HCT116 (cell line): ENCODE data around the gene CARMIL1.

Experiments
- CEBPB ChIP-seq: IDR thresholded peaks from 2 replicates; pipeline ENCODE4 v1.6.1; 2012; ENCODE audit warnings: low read depth
- EZH2 ChIP-seq: fragments of 200-600 bp; sonication (generic); IDR thresholded peaks from 2 replicates; pipeline ENCODE4 v1.6.1; 2017; ENCODE audit warnings: antibody characterized with exemption, mixed run types
- EZH2phosphoT487 ChIP-seq: fragments of 200-600 bp; IDR thresholded peaks from 2 replicates; pipeline ENCODE4 v1.6.1; 2018; ENCODE audit warnings: antibody characterized with exemption, borderline replicate concordance
- JUND ChIP-seq: IDR thresholded peaks from 2 replicates; pipeline ENCODE4 v1.6.1; 2012
- MAX ChIP-seq: IDR thresholded peaks from 2 replicates; pipeline ENCODE4 v1.6.1; 2012
- POLR2A ChIP-seq: IDR thresholded peaks from 2 replicates; pipeline ENCODE4 v1.7.0; 2011; ENCODE audit warnings: borderline replicate concordance; ENCODE audit not compliant: insufficient read depth, insufficient read length; ENCODE audit errors: extremely low read depth
- POLR2AphosphoS5 ChIP-seq: IDR thresholded peaks from 2 replicates; pipeline ENCODE4 v1.6.1; 2011; ENCODE audit warnings: mild to moderate bottlenecking, low read depth, low read length, moderate library complexity
- RAD21 ChIP-seq: IDR thresholded peaks from 2 replicates; pipeline ENCODE4 v1.6.1; 2012; ENCODE audit warnings: low read depth, mild to moderate bottlenecking
- REST ChIP-seq: IDR thresholded peaks from 2 replicates; pipeline ENCODE4 v1.6.1; 2012; ENCODE audit warnings: low read depth
- TCF7L2 ChIP-seq: IDR thresholded peaks from 2 replicates; pipeline ENCODE4 v1.7.0; 2011; ENCODE audit warnings: borderline replicate concordance, inconsistent platforms; ENCODE audit not compliant: insufficient read depth, insufficient read length; ENCODE audit errors: extremely low read depth
- TF ChIP-seq, protein P1 (sequence below), 3 experiments: fragments of 200-600 bp in 1 of 3; sonication (generic) in 1 of 3; IDR thresholded peaks in 2 of 3; conservative IDR thresholded peaks in 1 of 3; 2 replicates each; pipeline ENCODE4 v1.5.1; 2012 to 2017; ENCODE audit warnings: low read depth in 2 of 3, low read length in 2 of 3, antibody characterized with exemption in 1 of 3, borderline replicate concordance in 1 of 3, control low read depth in 1 of 3, mild to moderate bottlenecking in 1 of 3, mixed read lengths in 1 of 3, mixed run types in 1 of 3, moderate library complexity in 1 of 3; ENCODE audit not compliant: insufficient read depth in 1 of 3

DNA sequence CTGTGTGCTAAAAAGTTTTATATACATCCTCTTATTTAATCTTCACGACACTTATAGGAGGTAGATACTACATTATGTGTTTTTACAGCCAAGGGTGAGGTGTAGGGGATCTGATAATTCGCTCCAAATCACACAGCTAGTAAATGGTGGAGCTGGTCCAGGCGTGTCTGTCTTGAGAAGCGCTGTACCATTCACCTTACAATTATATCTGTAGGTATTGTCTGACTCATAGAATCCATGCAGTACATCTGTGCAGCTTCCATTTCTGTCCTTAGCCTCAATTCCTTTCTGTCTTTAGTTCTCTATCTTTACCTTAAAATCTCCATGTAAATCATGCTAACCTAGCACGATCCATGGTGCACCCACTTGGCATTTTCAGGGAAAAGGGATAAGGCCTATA is 120.7 kb downstream of the CARMIL1 start:
- TF ChIP-seq, protein P1, sequence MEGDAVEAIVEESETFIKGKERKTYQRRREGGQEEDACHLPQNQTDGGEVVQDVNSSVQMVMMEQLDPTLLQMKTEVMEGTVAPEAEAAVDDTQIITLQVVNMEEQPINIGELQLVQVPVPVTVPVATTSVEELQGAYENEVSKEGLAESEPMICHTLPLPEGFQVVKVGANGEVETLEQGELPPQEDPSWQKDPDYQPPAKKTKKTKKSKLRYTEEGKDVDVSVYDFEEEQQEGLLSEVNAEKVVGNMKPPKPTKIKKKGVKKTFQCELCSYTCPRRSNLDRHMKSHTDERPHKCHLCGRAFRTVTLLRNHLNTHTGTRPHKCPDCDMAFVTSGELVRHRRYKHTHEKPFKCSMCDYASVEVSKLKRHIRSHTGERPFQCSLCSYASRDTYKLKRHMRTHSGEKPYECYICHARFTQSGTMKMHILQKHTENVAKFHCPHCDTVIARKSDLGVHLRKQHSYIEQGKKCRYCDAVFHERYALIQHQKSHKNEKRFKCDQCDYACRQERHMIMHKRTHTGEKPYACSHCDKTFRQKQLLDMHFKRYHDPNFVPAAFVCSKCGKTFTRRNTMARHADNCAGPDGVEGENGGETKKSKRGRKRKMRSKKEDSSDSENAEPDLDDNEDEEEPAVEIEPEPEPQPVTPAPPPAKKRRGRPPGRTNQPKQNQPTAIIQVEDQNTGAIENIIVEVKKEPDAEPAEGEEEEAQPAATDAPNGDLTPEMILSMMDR (IDR thresholded peaks at IDR 0.05 in 2 of 3, conservative IDR thresholded peaks at IDR 0.05 in 1 of 3; ENCODE audit: borderline replicate concordance in 1 of 3, insufficient read depth in 1 of 3, low read depth in 2 of 3, low read length in 2 of 3), result no peak
- no peak for TF ChIP-seq EZH2
- no peak for TF ChIP-seq MAX
- no peak for TF ChIP-seq EZH2phosphoT487
- TF ChIP-seq POLR2AphosphoS5, result no peak
- no peak for TF ChIP-seq POLR2A
- TF ChIP-seq REST, result no peak
- TF ChIP-seq RAD21, result no peak
- TF ChIP-seq TCF7L2, result no peak
- no peak for TF ChIP-seq JUND
- no peak for TF ChIP-seq CEBPB
